ENCODE data around the gene DNAJC27.
"Not testable (repeated sequence)": the region's sequence is repeated elsewhere in the genome, so short reads cannot be mapped to it uniquely, and the experiment has no call there.

DNAJC27 gene

DNA sequence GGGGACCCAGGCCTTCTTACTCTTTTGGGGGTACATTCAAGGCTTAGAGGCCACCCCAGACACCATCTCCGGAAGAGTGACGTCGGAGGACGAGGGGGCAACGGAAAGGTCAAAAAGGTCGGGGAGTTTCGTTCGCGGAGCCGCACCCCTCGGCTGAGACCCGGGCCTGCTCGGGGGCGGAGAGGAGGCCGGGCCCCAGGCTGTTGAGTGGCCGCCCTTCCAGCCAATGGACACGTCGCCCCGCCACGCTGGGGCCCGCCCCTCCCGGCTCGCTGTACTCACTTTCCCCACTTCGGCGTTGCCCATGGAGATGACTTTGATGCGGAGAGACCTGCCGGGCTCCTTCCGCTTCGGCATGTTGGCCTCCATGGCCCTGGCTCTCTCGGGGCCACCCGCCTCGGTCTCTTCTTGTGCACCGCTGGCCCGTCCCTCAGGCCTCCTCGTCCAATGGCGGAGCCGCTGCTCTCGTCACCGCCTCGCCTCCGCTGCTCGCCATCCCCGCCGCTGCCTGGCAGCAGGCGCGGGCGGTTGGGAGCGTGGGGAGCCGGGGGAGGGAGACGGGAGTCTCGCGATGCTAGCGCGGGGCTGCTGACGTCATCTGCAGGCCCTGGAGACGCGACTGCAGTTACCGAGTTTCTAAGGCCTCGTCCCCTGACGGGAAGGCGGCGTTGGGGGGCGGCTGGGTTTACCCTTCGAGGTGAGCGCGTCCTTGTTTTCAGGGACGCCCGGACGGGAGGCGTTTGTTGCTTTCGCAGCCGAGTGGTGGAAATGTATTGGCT lies at the start of gene DNAJC27:
TSS of gene DNAJC27 (minus strand) at position 420 of the 779 bp plus-strand sequence. CDS start at position 369, 51 bp downstream.
- peak; percentile 90 to 96 (median 94) for DNase-seq (ENCODE audit: low read depth in 4 of 4, low spot score in 1 of 4)

DNA sequence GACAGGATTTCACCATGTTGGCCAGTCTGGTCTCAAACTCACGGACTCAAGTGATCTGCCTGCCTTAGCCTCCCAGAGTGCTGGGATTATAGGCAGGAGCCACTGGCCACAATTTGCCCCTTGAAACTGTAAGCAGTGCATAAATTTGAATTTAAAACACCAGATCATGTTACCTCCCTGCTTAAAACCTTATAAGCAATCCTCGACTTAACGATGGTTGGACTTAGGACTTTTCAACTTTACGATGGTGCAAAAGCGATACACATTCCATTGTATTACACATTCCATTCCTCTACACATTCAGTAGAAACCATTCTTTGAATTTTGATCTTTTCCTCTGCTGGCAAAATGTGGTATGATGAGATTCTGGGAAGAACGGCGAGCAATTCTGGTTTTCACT lies 46.9 kb upstream of the DNAJC27 start:
- DNase-seq (ENCODE audit: low read depth in 4 of 4, low spot score in 1 of 4), result no peak

DNA sequence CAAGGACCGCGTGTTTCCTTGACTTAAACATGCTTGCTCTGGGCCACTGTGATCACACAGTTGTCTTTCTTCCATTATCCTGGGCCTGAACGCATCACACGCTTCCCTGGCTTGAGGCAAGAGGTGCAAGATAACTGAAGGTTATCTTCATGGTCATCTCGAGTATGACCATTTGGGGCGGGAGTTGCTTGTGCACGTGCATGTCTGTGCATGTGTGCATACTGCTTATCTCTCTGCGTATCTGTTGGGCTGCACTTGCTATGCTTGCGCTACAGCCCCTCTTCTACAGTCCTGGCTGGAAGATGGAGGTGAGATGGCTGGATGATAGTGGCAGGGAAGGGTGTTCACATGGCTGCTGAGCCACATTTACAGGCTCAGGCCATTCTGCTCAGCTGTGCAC lies 42.9 kb upstream of the DNAJC27 start:
- no peak for DNase-seq (ENCODE audit: low read depth in 4 of 4, low spot score in 1 of 4)

DNA sequence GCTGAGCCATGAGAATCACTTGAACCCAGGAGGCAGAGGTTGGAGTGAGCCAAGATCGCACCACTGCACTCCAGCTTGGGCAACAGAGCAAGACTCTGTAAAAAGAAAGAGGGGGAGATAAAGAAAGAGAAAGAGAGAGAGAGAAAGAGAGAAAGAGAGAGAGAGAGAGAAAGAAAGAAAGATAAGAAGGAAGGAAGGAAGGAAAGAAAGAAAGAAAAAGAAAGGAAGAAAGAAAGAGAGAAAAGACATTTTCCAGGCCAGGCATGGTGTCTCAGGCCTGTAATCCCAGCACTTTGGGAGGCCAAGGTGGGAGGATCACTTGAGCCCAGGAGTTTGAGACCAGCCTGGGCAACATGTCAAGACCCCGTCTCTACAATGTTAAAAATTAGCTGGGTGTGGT lies 39.6 kb upstream of the DNAJC27 start:
- DNase-seq (ENCODE audit: low read depth in 4 of 4, low spot score in 1 of 4), result not testable (repeated sequence)

DNA sequence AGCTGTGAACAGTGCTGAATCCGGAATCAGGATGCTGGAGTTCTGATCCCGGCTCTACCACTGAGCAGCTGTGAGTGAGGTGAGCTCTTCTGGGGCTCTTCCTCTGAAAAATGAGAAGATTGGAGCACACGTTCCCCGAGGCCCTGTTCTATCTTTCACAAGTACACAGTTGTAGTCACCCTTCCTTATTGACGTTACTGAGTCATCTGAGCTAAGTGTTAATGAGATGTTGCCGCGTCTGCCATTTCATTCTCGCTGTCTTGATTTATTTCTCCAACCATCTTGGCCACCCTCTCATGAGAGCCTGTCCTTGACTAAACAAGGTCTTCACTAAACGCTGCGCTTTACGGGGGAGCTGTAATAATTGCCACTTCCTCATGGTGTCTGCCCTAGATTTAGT lies 38.2 kb upstream of the DNAJC27 start:
- no peak for DNase-seq (ENCODE audit: low read depth in 4 of 4, low spot score in 1 of 4)

DNA sequence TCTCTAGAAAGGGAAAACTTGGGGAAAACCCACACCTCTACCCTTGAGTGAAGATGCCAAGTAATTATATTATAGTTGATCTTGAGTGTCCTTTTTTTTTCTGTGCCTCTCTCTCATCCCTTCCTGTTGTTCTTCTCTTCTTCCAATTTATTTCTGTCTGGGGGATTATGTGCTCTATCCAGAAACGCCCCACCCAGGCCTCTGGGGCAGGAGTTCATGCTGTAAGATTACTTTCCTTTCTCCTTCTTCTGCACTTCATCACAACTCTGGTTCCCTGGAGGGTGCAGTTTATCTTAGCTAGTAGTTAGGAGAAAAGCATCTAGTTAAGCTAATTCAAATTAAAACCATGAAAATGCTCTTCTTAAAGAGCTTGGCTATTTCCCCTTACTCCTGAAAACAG lies 30.3 kb upstream of the DNAJC27 start:
- no peak for DNase-seq (ENCODE audit: low read depth in 4 of 4, low spot score in 1 of 4)

DNA sequence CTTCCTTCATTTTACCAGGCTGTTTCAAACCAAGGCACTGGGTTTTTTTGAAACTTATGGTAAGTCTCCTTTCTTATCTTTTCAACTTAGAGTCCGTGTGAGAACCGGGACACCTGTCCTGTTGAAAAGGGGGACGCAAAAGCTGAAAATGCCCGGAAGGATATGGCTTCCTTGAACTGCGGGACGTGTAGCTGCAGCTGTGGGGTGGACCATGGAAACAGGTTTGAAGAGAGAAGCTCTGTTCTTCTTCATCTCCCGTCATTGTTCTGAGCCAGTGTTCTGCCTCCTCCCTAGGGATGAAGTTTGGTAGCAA lies 29.5 kb upstream of the DNAJC27 start:
- no peak for DNase-seq (ENCODE audit: low read depth in 4 of 4, low spot score in 1 of 4)

DNA sequence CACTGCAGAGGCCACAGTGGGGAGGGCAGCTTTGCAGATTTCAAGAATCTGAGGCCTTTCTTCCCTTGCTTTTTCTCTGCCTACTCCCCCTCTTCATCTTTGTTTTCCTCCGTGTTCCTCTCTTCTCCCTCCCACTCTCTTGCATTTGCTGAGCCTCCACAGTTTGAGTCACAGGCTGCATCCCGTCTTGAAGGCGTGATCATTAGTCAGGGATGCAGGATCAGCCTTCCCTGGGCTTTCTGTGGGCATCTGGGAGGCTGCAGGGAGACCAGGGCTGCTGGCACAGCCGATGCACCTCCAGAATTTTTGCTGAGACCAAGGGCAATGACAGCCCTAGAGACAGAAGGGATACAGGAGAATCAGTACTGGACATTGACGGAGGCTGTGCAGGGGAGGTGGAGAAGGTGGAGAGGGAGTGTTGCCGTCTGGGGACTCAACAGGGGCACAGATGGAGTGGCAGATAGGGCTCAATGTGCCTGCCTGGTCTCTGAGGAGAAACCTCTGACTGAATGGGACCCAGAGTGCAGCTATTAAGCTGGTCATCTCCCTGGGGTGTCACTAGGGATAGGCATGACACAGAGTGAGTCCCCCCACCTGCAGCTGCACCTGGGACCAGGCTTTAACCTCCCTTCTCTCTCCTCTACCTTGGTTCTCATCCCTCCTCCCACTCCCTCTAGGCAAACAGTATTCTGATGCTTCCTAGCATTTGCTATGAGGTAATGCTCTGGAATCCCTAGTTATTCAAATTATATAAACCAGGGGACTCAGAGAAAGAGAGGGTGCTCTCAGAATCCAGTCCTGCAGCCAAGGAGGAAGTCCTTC lies 29.0 kb upstream of the DNAJC27 start:
- DNase-seq (ENCODE audit: low read depth in 4 of 4, low spot score in 1 of 4), result no peak

DNA sequence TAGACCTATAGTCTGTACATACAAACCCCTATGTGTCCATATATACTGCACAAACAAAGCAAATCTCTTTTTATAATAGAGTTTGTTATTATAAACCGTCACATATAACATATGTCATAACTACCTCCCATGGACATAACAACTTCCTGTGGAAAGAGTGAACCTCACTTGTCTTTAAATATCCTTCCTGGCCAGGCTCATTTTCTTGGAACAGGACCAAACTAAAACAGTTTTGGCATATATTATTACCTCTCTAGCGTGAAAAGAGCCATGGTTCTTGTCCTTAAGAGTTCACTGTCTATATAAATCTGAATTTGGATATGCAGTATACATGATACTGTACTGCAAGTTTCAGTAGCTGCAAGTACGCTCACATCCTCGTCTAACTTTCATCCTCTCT lies 28.3 kb upstream of the DNAJC27 start:
- no peak for DNase-seq (ENCODE audit: low read depth in 4 of 4, low spot score in 1 of 4)

DNA sequence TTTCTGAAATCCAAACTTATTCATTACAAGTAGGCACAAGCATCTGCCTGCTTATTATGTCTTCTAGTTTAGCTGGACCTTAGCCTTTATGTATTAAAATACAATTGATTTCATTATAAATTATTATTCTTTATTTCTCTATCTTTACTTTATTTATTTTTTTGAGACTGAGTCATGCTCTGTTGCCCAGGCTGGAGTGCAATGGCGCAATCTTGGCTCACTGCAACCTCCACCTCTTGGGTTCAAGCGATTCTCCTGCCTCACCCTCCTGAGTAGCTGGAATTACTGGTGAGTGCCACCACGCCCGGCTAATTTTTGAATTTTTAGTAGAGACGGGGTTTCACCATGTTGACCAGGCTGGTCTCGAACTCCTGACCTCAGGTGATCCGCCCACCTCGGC lies 27.3 kb upstream of the DNAJC27 start:
- DNase-seq (ENCODE audit: low read depth in 4 of 4, low spot score in 1 of 4), result not testable (repeated sequence)

DNA sequence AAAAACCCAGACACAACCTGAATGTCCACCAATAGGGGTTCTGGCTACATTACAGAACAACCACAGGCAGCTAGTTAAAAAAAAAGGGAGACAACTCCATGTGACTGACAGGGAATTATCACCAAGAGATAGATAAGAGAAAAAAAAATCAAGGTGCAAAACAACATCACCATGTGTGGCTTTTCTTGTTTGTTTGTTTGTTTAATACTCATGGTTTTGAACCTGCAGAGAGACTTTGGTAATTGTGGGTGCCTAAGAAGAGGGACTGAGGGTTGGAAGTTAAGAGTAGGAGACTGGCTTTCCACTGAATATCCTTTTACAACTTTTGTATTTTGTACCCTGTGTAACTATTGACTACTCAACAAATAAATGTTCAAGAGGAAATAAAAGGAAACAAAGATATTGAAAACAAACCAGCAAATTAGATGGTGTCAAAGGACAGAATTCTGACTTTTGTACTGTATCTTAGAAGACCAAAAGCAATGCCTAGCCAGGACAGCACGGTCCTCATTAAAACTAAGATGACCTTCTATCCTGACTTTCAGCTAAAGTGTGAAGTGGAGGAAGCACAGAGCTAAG lies 22.5 kb upstream of the DNAJC27 start:
- no peak for DNase-seq (ENCODE audit: low read depth in 4 of 4, low spot score in 1 of 4)

DNA sequence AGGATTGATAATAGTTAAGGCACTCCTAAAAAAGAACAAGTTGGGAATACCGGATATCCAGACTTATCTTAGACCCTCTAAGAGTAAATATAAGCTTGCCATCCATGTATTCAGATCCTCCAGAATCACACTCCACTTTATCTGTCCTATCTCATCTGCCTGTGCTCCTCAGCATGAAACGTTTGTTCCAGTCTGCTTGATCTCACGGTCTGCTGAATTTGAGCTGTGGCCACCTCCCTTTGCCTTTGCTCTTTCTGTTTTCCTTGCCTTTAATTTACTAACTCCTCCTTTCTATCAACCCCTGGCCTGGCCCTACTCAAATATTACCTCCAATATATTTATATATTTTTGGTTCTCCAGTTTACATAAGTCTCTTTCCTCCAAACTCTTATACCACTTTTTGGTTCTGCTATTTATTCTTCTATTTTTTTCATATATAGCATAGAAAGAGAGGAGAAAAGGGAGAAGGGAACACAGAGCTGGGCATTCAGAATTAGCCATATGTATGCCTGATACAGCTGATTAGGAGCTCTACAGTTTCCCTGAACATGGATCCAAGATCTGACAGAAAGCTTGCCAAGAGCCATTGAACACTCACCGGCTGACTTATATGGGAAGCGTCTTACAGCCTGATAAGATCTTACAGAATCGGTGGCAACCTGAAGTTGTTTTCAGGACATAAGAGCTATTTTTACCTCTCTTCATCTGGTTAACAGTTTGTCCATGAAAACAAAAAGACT lies 21.8 kb upstream of the DNAJC27 start:
- no peak for DNase-seq (ENCODE audit: low read depth in 4 of 4, low spot score in 1 of 4)

DNA sequence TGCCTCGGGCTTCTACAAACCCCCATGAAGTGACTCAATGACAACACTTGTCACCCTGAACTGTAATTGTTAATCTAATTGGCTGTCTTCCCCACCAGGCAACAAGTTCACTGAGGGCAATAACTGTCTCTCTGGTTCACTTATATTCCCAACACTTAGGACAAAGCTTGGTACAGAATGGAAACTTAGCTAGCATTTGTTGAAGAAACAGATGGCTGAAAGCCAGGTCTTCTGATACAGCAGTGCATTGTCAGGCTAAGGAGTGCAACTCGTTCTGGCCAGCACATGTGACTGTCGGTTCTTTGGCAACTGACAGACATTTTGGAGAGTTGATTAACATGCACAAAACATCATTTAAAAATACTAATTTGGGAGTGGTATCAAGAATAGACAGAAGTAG lies 14.6 kb upstream of the DNAJC27 start:
- no peak for DNase-seq (ENCODE audit: low read depth in 4 of 4, low spot score in 1 of 4)

DNA sequence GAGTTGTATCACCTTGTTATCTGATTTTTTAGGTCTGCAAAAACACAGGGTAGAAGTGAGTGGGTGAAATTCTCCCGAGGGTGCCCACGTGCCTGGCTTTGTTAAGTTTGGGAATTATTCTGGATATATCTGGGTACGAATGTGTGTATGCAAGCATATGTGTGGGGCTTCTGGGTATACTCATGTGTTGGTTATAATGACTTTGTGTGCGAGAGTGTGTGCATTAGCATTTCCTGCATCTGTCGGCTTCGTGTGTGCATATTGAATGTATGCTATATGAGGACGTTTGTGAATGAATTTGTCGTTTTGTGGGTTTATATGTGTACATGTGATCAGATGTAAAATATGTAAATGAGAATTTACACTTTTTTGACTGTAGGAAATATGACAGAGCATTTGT lies 13.8 kb upstream of the DNAJC27 start:
- DNase-seq (ENCODE audit: low read depth in 4 of 4, low spot score in 1 of 4), result no peak

DNA sequence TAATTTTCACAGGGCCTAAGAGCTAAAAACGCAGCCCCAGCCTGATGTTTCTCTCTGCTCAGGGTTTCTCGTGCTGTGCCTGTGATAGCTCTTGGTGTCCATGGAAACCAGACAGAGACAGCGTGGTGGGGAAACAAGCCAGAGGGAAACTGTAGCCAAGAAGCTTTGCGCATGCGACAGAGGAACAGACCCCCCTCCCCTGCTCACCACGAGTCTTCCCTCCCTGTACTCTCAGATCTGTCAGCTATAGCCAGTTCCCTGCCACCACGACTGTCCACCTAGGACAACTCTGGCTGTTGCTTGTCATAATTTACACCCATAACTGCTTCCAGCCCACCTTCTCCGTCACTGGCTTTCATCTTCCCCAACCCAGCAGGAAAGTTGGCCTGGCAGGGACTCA lies 13.2 kb upstream of the DNAJC27 start:
- no peak for DNase-seq (ENCODE audit: low read depth in 4 of 4, low spot score in 1 of 4)

DNA sequence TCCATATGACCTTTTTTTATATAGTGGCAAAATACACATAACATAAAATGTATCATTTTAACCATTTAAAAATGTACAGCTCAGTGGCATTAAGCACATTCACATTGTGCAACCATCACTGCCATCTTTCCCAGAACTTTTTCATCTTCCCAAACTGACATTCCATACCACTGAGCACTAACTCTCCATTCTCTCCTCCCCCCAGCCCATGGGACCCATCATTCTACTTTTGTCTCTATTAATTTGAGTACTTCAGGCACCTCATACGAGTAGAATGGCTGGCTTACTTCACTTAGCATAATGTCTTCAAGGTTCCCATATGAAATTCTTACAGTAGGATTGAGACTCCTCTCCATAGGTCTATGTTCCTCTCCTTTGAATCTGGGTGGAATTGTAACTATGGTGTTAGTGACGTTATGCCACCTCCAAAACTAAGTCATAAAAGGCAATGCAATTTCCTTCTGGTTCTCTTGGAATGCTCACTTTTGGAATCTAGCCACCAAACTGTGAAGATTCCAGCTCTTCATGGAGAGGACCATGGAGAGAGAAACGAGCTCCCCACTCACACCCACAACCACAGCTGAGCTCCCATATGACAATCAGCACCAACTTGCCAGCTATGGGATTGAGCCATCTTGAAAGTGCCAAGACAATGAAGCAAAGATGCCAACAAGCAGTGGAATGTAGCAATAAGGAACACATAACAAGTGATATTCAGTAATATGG lies 9.8 kb upstream of the DNAJC27 start:
- DNase-seq (ENCODE audit: low read depth in 4 of 4, low spot score in 1 of 4), result no peak

DNA sequence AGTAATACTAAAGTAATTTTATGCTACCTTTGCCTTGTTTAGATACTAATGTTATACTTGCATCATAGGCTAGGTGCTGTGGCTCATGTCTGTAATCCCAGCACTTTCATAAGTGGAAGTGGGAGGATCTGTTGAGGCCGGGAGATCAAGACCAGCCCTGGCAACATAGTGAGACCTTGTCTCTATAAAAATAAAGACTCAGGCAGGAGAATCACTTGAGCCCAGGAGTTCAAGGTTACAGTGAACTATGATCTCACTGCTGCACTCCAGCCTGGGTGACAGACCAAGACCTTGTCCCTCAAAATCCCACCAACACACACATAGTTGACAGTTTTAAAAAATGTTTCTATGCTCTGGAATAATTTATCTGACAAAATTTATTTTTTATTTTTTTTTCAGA lies 6.9 kb upstream of the DNAJC27 start:
- no peak for DNase-seq (ENCODE audit: low read depth in 4 of 4, low spot score in 1 of 4)

DNA sequence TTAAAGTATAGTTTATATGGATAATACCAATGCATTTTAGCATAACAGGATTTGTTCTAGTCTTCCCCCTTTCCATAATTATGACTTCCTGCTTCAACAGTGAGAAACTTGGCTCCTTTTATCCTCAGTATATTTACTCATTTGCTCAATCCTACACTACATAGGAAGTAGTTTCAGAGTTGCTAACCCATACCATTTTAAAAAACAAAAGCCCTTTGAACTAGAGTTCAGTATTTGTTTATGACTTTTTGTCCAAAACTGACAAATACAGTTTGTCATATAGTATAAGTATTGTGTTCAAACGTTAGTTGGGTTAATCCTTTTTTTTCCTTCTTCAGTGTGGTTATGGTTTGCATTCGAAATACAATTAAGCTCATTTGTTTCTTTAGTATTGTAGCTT lies 5.9 kb upstream of the DNAJC27 start:
- no peak for DNase-seq (ENCODE audit: low read depth in 4 of 4, low spot score in 1 of 4)

DNA sequence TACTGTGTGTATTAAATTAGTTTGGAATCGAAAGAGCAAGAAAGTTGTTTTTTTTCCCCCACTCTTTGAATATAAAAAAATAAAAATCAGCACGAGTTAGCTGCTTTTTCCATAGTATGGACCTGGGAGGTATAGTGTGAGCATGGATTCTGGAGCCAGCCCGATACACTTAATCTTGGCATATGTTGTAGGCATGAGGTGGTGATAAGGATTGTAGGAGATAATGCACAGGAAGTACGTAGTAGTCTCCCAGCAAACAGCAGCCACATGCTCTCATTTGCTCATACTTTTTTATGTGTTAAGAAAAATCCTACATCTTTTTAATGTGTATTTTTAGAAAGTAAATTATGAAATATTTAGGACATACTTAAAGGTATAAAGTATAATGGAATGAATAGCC lies 2.1 kb upstream of the DNAJC27 start:
- no peak for DNase-seq (ENCODE audit: low read depth in 4 of 4, low spot score in 1 of 4)

DNA sequence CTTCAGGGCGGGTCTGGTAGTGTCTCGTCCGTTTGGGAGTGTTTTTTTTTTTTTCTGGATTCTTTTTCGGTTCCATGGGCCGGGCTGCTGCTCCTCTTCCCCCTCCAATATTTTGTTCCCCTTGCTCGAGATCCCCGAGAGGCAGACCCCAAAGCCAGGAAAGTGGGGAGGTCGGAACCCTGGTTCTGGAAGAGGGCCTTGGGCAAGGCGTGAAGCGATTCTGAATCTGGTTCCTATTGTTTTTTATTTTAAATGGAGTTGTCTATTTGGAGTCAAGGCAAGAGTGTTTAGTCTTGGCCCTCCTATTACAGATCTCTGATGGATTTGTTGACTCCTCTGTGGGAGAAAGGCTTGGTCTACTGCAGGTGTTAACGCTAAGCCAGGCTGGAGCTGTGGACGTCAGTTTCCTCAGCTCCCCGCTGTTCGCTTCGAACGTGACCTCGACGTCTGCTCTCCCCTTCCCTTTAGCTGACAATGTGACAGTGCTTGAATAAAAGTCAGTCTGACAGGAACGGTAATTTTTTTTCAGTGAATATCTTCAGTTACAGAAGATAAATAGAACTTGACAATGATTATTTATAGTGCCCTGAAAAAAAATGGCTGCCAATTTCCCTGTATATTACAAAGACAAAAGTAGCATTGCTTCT lies 683 bp upstream of the DNAJC27 start:
- DNase-seq (ENCODE audit: low read depth in 4 of 4, low spot score in 1 of 4), result peak in 3 of 4 experiments; percentile 4 to 18 (median 17)

DNA sequence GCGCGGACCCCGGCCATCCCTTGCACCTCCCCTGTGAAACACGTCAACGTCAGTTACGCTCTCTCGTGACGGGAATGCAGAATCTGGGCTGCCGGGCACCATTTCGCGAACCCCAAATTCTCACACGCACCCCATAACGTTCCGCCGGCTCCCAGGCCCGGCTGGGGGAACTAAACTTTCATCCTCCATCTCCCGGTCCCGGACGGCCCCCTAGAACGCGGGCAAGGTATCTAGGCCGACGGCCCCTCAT lies 544 bp downstream of the DNAJC27 start:
- peak in 1 of 4 experiments; percentile 2 for DNase-seq (ENCODE audit: low read depth in 4 of 4, low spot score in 1 of 4)
